D721Med (cell line): Measurements from ENCODE around the gene DMRT1.

Experiments
- DNase-seq: peaks from one replicate; pipeline ENCODE4 v3.0.0; 2011; ENCODE audit warnings: low spot score; ENCODE audit not compliant: insufficient read length
- FAIRE-seq: peaks from 2 replicates; lab custom pipeline; 2011; peaks lifted over from hg19 to GRCh38; lab: Jason Lieb, UNC
- TF ChIP-seq, protein P1 (sequence below): IDR thresholded peaks from 2 replicates; pipeline ENCODE4 v1.5.1; 2012; ENCODE audit warnings: mild to moderate bottlenecking, control low read depth; ENCODE audit not compliant: insufficient read depth; ENCODE audit errors: missing control alignments

Gene DMRT1

DNA sequence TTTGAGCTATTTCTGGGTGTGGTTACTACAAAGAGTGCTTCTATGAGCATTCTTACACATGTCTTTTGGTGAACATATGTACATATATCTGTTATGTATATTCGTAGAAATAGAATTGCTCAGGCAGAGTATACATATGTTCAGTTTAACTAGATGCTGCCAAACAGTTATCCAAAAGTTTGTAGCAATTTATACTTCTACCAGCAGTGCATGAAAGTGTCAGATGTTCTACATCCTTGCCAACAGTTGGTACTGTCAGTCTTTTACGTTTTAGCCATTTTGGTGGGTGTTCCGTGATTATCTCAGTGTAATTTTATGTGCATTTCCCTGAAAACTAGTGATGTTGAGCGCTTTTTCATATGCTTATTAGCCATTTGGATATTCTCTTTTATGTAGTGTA lies 172.7 kb downstream of the DMRT1 start:
- TF ChIP-seq, protein P1, sequence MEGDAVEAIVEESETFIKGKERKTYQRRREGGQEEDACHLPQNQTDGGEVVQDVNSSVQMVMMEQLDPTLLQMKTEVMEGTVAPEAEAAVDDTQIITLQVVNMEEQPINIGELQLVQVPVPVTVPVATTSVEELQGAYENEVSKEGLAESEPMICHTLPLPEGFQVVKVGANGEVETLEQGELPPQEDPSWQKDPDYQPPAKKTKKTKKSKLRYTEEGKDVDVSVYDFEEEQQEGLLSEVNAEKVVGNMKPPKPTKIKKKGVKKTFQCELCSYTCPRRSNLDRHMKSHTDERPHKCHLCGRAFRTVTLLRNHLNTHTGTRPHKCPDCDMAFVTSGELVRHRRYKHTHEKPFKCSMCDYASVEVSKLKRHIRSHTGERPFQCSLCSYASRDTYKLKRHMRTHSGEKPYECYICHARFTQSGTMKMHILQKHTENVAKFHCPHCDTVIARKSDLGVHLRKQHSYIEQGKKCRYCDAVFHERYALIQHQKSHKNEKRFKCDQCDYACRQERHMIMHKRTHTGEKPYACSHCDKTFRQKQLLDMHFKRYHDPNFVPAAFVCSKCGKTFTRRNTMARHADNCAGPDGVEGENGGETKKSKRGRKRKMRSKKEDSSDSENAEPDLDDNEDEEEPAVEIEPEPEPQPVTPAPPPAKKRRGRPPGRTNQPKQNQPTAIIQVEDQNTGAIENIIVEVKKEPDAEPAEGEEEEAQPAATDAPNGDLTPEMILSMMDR, result no peak
- no peak for DNase-seq

DNA sequence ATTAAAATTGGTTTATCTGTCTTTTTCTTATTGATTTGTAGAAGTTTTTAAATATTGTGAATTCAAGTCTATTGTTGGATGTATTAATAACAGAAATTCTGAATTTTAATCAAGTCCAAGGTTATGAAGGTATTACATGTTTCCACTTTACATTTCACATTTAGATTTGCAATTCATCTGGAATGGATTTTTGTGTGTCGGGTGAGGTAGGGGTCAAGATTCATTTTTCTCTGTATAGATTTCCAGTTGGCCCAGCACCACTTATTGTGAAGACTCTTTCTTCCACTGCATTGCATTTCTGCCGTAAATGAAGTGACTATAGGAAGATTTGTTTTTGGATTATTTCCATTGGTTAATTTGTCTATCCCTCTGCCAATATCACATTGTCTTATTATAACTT lies 173.1 kb downstream of the DMRT1 start:
- TF ChIP-seq, protein P1, result no peak
- DNase-seq (no peak), FAIRE-seq (no peak)

More for the DNA sequence above, 172.7 kb downstream of the DMRT1 start:
- no peak for FAIRE-seq

GRCh38 chr9:1018121-1018520 lies 176.6 kb downstream of the DMRT1 start:
- FAIRE-seq (no peak), DNase-seq (no peak)
- TF ChIP-seq, protein P1, result peak; percentile 16
